Fibroblast of lung (primary cell): ENCODE measurements around the gene EFCAB6.

Experiments used
- EZH2 ChIP-seq: IDR thresholded peaks from 2 replicates; pipeline ENCODE4 v1.5.1; 2012; ENCODE audit warnings: low read length, control low read depth, mild to moderate bottlenecking; ENCODE audit errors: missing control alignments
- TF ChIP-seq, protein P1 (sequence below), 2 donors: IDR thresholded peaks in 1 of 2; conservative IDR thresholded peaks in 1 of 2; 1 replicate in 1 of 2; 2 replicates in 1 of 2; pipeline ENCODE4 v1.5.1; 2011 to 2012; ENCODE audit warnings: low read length in 2 of 2, control low read depth in 1 of 2, inconsistent platforms in 1 of 2, low read depth in 1 of 2, mild to moderate bottlenecking in 1 of 2

DNA sequence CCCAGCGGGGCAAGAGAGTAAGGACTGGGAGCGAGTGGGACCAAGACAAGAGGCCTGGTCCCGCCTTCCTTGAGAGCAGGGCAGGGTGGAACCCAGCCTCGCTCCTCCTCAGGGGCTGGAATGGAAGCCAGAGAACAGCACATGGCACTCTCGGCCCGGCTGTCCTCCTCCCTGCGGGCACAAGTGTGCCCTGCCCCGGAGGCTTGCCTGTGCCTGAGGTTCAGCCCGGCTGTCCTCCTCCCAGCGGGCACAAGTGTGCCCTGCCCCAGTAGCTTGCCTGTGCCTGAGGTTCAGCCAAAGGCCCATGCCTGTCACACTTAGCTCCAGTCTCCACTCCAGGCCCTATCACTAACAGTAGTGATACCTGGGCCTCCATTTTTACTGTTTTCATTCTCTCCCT lies 26.1 kb upstream of the EFCAB6 start:
- TF ChIP-seq, protein P1, sequence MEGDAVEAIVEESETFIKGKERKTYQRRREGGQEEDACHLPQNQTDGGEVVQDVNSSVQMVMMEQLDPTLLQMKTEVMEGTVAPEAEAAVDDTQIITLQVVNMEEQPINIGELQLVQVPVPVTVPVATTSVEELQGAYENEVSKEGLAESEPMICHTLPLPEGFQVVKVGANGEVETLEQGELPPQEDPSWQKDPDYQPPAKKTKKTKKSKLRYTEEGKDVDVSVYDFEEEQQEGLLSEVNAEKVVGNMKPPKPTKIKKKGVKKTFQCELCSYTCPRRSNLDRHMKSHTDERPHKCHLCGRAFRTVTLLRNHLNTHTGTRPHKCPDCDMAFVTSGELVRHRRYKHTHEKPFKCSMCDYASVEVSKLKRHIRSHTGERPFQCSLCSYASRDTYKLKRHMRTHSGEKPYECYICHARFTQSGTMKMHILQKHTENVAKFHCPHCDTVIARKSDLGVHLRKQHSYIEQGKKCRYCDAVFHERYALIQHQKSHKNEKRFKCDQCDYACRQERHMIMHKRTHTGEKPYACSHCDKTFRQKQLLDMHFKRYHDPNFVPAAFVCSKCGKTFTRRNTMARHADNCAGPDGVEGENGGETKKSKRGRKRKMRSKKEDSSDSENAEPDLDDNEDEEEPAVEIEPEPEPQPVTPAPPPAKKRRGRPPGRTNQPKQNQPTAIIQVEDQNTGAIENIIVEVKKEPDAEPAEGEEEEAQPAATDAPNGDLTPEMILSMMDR (conservative IDR thresholded peaks at IDR 0.05 in 1 of 2, IDR thresholded peaks at IDR 0.05 in 1 of 2; ENCODE audit: low read depth in 1 of 2, low read length in 2 of 2) = no peak
- no peak for TF ChIP-seq EZH2
